OCI-LY7 (cell line): ENCODE data around the gene ADAMTS7.

Experiments used
- CTCF ChIP-seq: fragments of 200-600 bp; sonication (generic); conservative IDR thresholded peaks from 2 replicates; pipeline ENCODE4 v1.5.1; 2014; ENCODE audit warnings: mild to moderate bottlenecking, antibody characterized with exemption, low read length, moderate library complexity, mixed read lengths
- EZH2phosphoT487 ChIP-seq: fragments of 200-600 bp; sonication (generic); IDR thresholded peaks from 2 replicates; pipeline ENCODE4 v1.6.1; 2018; ENCODE audit warnings: low read depth, borderline replicate concordance, mild to moderate bottlenecking, mixed run types, antibody characterized with exemption, low read length, moderate library complexity, mixed read lengths

- no peak for TF ChIP-seq CTCF
- no peak for TF ChIP-seq EZH2phosphoT487
Observed at GRCh38 chr15:78762985-78763795, 48.1 kb downstream of the ADAMTS7 start.
